ENCODE results near the gene CCBE1.

The CCBE1 gene

GRCh38 chr18:59546188-59546587, 151.0 kb downstream of the CCBE1 start:
- TF ChIP-seq CTCF (IDR thresholded peaks at IDR 0.05) = no peak
- no peak for TF ChIP-seq ZFX (IDR thresholded peaks at IDR 0.05; ENCODE audit: borderline replicate concordance)
- H3K27ac ChIP-seq = no peak overlapping the region

GRCh38 chr18:59540780-59541179, 156.4 kb downstream of the CCBE1 start:
- TF ChIP-seq ZFX (IDR thresholded peaks at IDR 0.05; ENCODE audit: borderline replicate concordance) (no peak), CTCF (IDR thresholded peaks at IDR 0.05) (no peak)
- no peak overlapping the region for H3K27ac ChIP-seq

- H3K27ac ChIP-seq = no peak overlapping the region
- TF ChIP-seq CTCF (IDR thresholded peaks at IDR 0.05) = no peak
- TF ChIP-seq ZFX (IDR thresholded peaks at IDR 0.05; ENCODE audit: borderline replicate concordance) = no peak
These were observed 156.9 kb downstream of the CCBE1 start for GRCh38 chr18:59540346-59540745.

GRCh38 chr18:59539108-59539507, 158.1 kb downstream of the CCBE1 start:
- H3K27ac ChIP-seq = no peak overlapping the region
- TF ChIP-seq ZFX (IDR thresholded peaks at IDR 0.05; ENCODE audit: borderline replicate concordance) = no peak
- TF ChIP-seq CTCF (IDR thresholded peaks at IDR 0.05) = no peak

GRCh38 chr18:59537579-59537978, 159.6 kb downstream of the CCBE1 start:
- no peak overlapping the region for H3K27ac ChIP-seq
- TF ChIP-seq ZFX (IDR thresholded peaks at IDR 0.05; ENCODE audit: borderline replicate concordance) (no peak), CTCF (IDR thresholded peaks at IDR 0.05) (no peak)

- no peak overlapping the region for H3K27ac ChIP-seq
- TF ChIP-seq CTCF (IDR thresholded peaks at IDR 0.05) (no peak), ZFX (IDR thresholded peaks at IDR 0.05; ENCODE audit: borderline replicate concordance) (no peak)
These were observed 161.1 kb downstream of the CCBE1 start for GRCh38 chr18:59536166-59536565.

GRCh38 chr18:59535055-59535454, 162.2 kb downstream of the CCBE1 start:
- H3K27ac ChIP-seq = no peak overlapping the region
- TF ChIP-seq CTCF (IDR thresholded peaks at IDR 0.05) (no peak), ZFX (IDR thresholded peaks at IDR 0.05; ENCODE audit: borderline replicate concordance) (no peak)
